Nephron progenitor cell (in vitro differentiated cells): Measurements from ENCODE around the gene WASHC4.

Experiments
- DNase-seq: peaks from one replicate; pipeline ENCODE4 v3.0.0; 2021
- H3K27ac Mint-ChIP-seq: 2 replicates; pipeline ENCODE4 v1.8.0; 2021; ENCODE audit warnings: mild to moderate bottlenecking, moderate library complexity, mixed read lengths
- H3K27me3 Mint-ChIP-seq: 2 replicates; pipeline ENCODE4 v1.8.0; 2021; ENCODE audit warnings: mild to moderate bottlenecking, low read depth, mixed read lengths; ENCODE audit not compliant: poor library complexity
- H3K36me3 Mint-ChIP-seq: 2 replicates; pipeline ENCODE4 v1.8.0; 2021; ENCODE audit warnings: low read depth, mixed read lengths
- H3K4me1 Mint-ChIP-seq: 2 replicates; pipeline ENCODE4 v1.8.0; 2021; ENCODE audit warnings: mixed read lengths
- H3K4me3 Mint-ChIP-seq: 2 replicates; pipeline ENCODE4 v1.8.0; 2021; ENCODE audit warnings: mild to moderate bottlenecking, moderate library complexity, mixed read lengths
- H3K9me3 Mint-ChIP-seq: 2 replicates; pipeline ENCODE4 v1.8.0; 2021; ENCODE audit warnings: mild to moderate bottlenecking, moderate library complexity, mixed read lengths
- CTCF ChIP-seq: fragments of 200-600 bp; sonication (generic); IDR thresholded peaks from 2 replicates; pipeline ENCODE4 v1.5.0; 2021; ENCODE audit warnings: antibody characterized with exemption

WASHC4 gene

GRCh38 chr12:105141320-105141922, 33.9 kb downstream of the WASHC4 start:
- no peaks in the 10 kb centered on the region for H3K27me3 Mint-ChIP-seq
- peak overlapping the region; percentile 55 for H3K27ac Mint-ChIP-seq
- no peaks in the 10 kb centered on the region for H3K9me3 Mint-ChIP-seq
- DNase-seq, result no peak
- peaks cover 63% of the 10 kb centered on the region for H3K36me3 Mint-ChIP-seq
- H3K4me3 Mint-ChIP-seq, result no peak overlapping the region
- TF ChIP-seq CTCF, result no peak
- H3K4me1 Mint-ChIP-seq, result no peaks in the 10 kb centered on the region

- no peak for DNase-seq
- no peaks in the 10 kb centered on the region for H3K4me1 Mint-ChIP-seq
- no peak overlapping the region for H3K27ac Mint-ChIP-seq
- H3K4me3 Mint-ChIP-seq, result no peak overlapping the region
- H3K9me3 Mint-ChIP-seq, result no peaks in the 10 kb centered on the region
- no peak for TF ChIP-seq CTCF
- H3K27me3 Mint-ChIP-seq, result no peaks in the 10 kb centered on the region
- peaks cover 63% of the 10 kb centered on the region for H3K36me3 Mint-ChIP-seq
These were observed 34.7 kb downstream of the WASHC4 start for GRCh38 chr12:105142259-105142658.

GRCh38 chr12:105156260-105156659, 48.7 kb downstream of the WASHC4 start:
- TF ChIP-seq CTCF, result no peak
- no peak for DNase-seq
- H3K27ac Mint-ChIP-seq, result no peak overlapping the region
- peaks cover 63% of the 10 kb centered on the region for H3K36me3 Mint-ChIP-seq
- H3K4me1 Mint-ChIP-seq, result no peaks in the 10 kb centered on the region
- no peaks in the 10 kb centered on the region for H3K27me3 Mint-ChIP-seq
- H3K9me3 Mint-ChIP-seq, result no peaks in the 10 kb centered on the region
- no peak overlapping the region for H3K4me3 Mint-ChIP-seq

GRCh38 chr12:105157606-105158005, 50.1 kb downstream of the WASHC4 start:
- no peak for TF ChIP-seq CTCF
- Mint-ChIP-seq H3K4me1 (no peaks in the 10 kb centered on the region), H3K9me3 (no peaks in the 10 kb centered on the region), H3K4me3 (no peak overlapping the region), H3K36me3 (peaks cover 70% of the 10 kb centered on the region), H3K27ac (no peak overlapping the region), H3K27me3 (no peaks in the 10 kb centered on the region)
- no peak for DNase-seq

- Mint-ChIP-seq H3K4me3 (no peak overlapping the region), H3K27ac (no peak overlapping the region), H3K36me3 (peaks cover 76% of the 10 kb centered on the region), H3K9me3 (no peaks in the 10 kb centered on the region), H3K4me1 (no peaks in the 10 kb centered on the region), H3K27me3 (peaks cover 3% of the 10 kb centered on the region)
- DNase-seq, result no peak
- no peak for TF ChIP-seq CTCF
These were observed 51.3 kb downstream of the WASHC4 start for GRCh38 chr12:105158876-105159275.

GRCh38 chr12:105162174-105162573, 54.6 kb downstream of the WASHC4 start:
- TF ChIP-seq CTCF, result no peak
- Mint-ChIP-seq H3K4me1 (no peaks in the 10 kb centered on the region), H3K4me3 (no peak overlapping the region), H3K36me3 (peaks cover 64% of the 10 kb centered on the region), H3K9me3 (no peaks in the 10 kb centered on the region), H3K27me3 (peaks cover 3% of the 10 kb centered on the region), H3K27ac (no peak overlapping the region)
- no peak for DNase-seq
